HCT116 (cell line): Measurements from ENCODE around the gene ATF6B. TPM values are rescaled to one million over a fixed set of nuclear protein-coding genes. Genes with fewer than 3 reads are reported as not detected.

Experiments used
- ATAC-seq: fragments of 200-7000 bp; cut with Tn5 transposase; 2 replicates; pipeline ENCODE4 v1.9.1; 2020; ENCODE audit warnings: mild to moderate bottlenecking, moderate library complexity
- BruUV-seq: library from RNA; stranded (reverse); fragments of 400-500 nt; replicated peaks from 2 replicates; lab custom pipeline; 2021; lab: Mats Ljungman, UMichigan
- CTCF ChIA-PET: fragments of 300-600 bp; sonication (Branson Sonifier 250); formaldehyde crosslinking; loops from one replicate; lab custom pipeline; 2021; ENCODE audit warnings: antibody characterized with exemption; lab: Charles Lee
- POLR2A ChIA-PET: fragments of 300-600, 350-600 bp; sonication (Branson Sonifier 250); formaldehyde crosslinking; loops from one replicate; lab custom pipeline; 2021; ENCODE audit warnings: antibody characterized with exemption; lab: Charles Lee
- RAD21 ChIA-PET, 2 experiments: fragments of 300-600 bp; sonication (Branson Sonifier 250); formaldehyde crosslinking; loops; one replicate each; lab custom pipeline; 2023; ENCODE audit warnings: low total read pairs in 2 of 2; ENCODE audit not compliant: uncharacterized antibody in 2 of 2, unreplicated experiment in 2 of 2, low non-redundant PET in 1 of 2; lab: Charles Lee
- DNase-seq: peaks from one replicate; pipeline ENCODE4 v3.0.0-alpha.2; 2010; ENCODE audit warnings: low read depth, low spot score
- H2AFZ ChIP-seq: fragments of 200-600 bp; shearing (Covaris generic), sonication (generic); 2 replicates; pipeline ENCODE4 v1.6.1; 2017; ENCODE audit warnings: low read depth, mixed run types, mixed read lengths, antibody characterized with exemption, low read length; ENCODE audit not compliant: poor library complexity, severe bottlenecking
- H3K27ac ChIP-seq: 2 replicates; pipeline ENCODE4 v1.5.1; 2012; ENCODE audit warnings: low read depth, low read length
- H3K27me3 ChIP-seq: fragments of 200-600 bp; sonication (generic); 2 replicates; pipeline ENCODE4 v1.6.1; 2016; ENCODE audit warnings: mixed run types, low read length, mixed read lengths; ENCODE audit not compliant: insufficient read depth
- H3K36me3 ChIP-seq, 2 experiments: fragments of 200-500 bp in 1 of 2; fragments of 200-600 bp in 1 of 2; sonication (Bioruptor generic) in 1 of 2; sonication (generic) in 1 of 2; 2 replicates each; pipeline versions ENCODE4 v1.5.1 to v1.6.1; 2014 to 2016; ENCODE audit warnings: low read length in 2 of 2, inconsistent platforms in 1 of 2, mixed read lengths in 1 of 2, mixed run types in 1 of 2; ENCODE audit not compliant: insufficient read depth in 2 of 2, control insufficient read depth in 1 of 2
- H3K4me1 ChIP-seq, 2 experiments: fragments of 200-600 bp in 1 of 2; sonication (generic) in 1 of 2; 2 replicates each; pipeline versions ENCODE4 v1.5.1 to v1.6.1; 2012 to 2017; ENCODE audit warnings: low read length in 2 of 2, inconsistent platforms in 1 of 2, mild to moderate bottlenecking in 1 of 2, mixed read lengths in 1 of 2, mixed run types in 1 of 2, moderate library complexity in 1 of 2; ENCODE audit not compliant: insufficient read depth in 2 of 2, control insufficient read depth in 1 of 2
- H3K4me2 ChIP-seq: fragments of 200-600 bp; sonication (generic); 2 replicates; pipeline ENCODE4 v1.6.1; 2017; ENCODE audit warnings: mixed run types, low read length, mixed read lengths
- H3K4me3 ChIP-seq, 2 experiments: fragments of 200-600 bp in 1 of 2; sonication (generic) in 1 of 2; replicated peaks in 1 of 2; 2 replicates each; pipeline ENCODE4 v1.5.1; 2011 to 2016; ENCODE audit warnings: low read length in 2 of 2, control low read depth in 1 of 2, low read depth in 1 of 2, mild to moderate bottlenecking in 1 of 2, mixed read lengths in 1 of 2, mixed run types in 1 of 2
- H3K79me2 ChIP-seq: fragments of 200-600 bp; sonication (generic); 2 replicates; pipeline ENCODE4 v1.6.1; 2017; ENCODE audit warnings: mild to moderate bottlenecking, mixed run types, low read length, moderate library complexity, mixed read lengths; ENCODE audit not compliant: insufficient read depth
- H3K9ac ChIP-seq: fragments of 200-600 bp; sonication (generic); 2 replicates; pipeline ENCODE4 v1.6.1; 2016; ENCODE audit warnings: low read length, mixed read lengths
- H3K9me2 ChIP-seq: fragments of 200-600 bp; sonication (generic), shearing (Covaris generic); 2 replicates; pipeline ENCODE4 v1.6.1; 2017; ENCODE audit warnings: mixed run types, mild to moderate bottlenecking, moderate library complexity; ENCODE audit not compliant: insufficient read depth
- H3K9me3 ChIP-seq, 2 experiments: fragments of 200-500 bp in 1 of 2; fragments of 200-600 bp in 1 of 2; sonication (Bioruptor generic) in 1 of 2; sonication (generic) in 1 of 2; 2 replicates each; pipeline ENCODE4 v1.6.1; 2014 to 2017; ENCODE audit warnings: low read length in 2 of 2, mixed read lengths in 2 of 2, inconsistent platforms in 1 of 2, low read depth in 1 of 2, mild to moderate bottlenecking in 1 of 2, mixed run types in 1 of 2, moderate library complexity in 1 of 2; ENCODE audit not compliant: control insufficient read depth in 1 of 2, insufficient read depth in 1 of 2
- H4K20me1 ChIP-seq: fragments of 200-600 bp; sonication (generic), shearing (Covaris generic); 2 replicates; pipeline ENCODE4 v1.6.1; 2017; ENCODE audit warnings: mixed run types, mild to moderate bottlenecking, moderate library complexity; ENCODE audit not compliant: insufficient read depth
- ATF3 ChIP-seq: IDR thresholded peaks from 2 replicates; pipeline ENCODE4 v1.6.1; 2012
- CBX3 ChIP-seq: IDR thresholded peaks from 2 replicates; pipeline ENCODE4 v1.6.1; 2012; ENCODE audit warnings: low read depth
- CEBPB ChIP-seq: IDR thresholded peaks from 2 replicates; pipeline ENCODE4 v1.6.1; 2012; ENCODE audit warnings: low read depth
- CTCF ChIP-seq, 3 experiments: fragments of 200-600 bp in 1 of 3; sonication (generic) in 1 of 3; IDR thresholded peaks in 2 of 3; conservative IDR thresholded peaks in 1 of 3; 2 replicates each; pipeline ENCODE4 v1.5.1; 2012 to 2017; ENCODE audit warnings: low read depth in 2 of 3, low read length in 2 of 3, antibody characterized with exemption in 1 of 3, borderline replicate concordance in 1 of 3, control low read depth in 1 of 3, mild to moderate bottlenecking in 1 of 3, mixed read lengths in 1 of 3, mixed run types in 1 of 3, moderate library complexity in 1 of 3; ENCODE audit not compliant: insufficient read depth in 1 of 3
- EGR1 ChIP-seq: IDR thresholded peaks from 2 replicates; pipeline ENCODE4 v1.6.1; 2012; ENCODE audit warnings: low read depth
- EZH2 ChIP-seq: fragments of 200-600 bp; sonication (generic); IDR thresholded peaks from 2 replicates; pipeline ENCODE4 v1.6.1; 2017; ENCODE audit warnings: antibody characterized with exemption, mixed run types
- EZH2phosphoT487 ChIP-seq: fragments of 200-600 bp; IDR thresholded peaks from 2 replicates; pipeline ENCODE4 v1.6.1; 2018; ENCODE audit warnings: antibody characterized with exemption, borderline replicate concordance
- FOSL1 ChIP-seq: IDR thresholded peaks from 2 replicates; pipeline ENCODE4 v1.6.1; 2012; ENCODE audit warnings: low read depth
- JUND ChIP-seq: IDR thresholded peaks from 2 replicates; pipeline ENCODE4 v1.6.1; 2012
- POLR2A ChIP-seq: IDR thresholded peaks from 2 replicates; pipeline ENCODE4 v1.7.0; 2011; ENCODE audit warnings: borderline replicate concordance; ENCODE audit not compliant: insufficient read depth, insufficient read length; ENCODE audit errors: extremely low read depth
- RAD21 ChIP-seq: IDR thresholded peaks from 2 replicates; pipeline ENCODE4 v1.6.1; 2012; ENCODE audit warnings: low read depth, mild to moderate bottlenecking
- SIN3A ChIP-seq: IDR thresholded peaks from 2 replicates; pipeline ENCODE4 v1.6.1; 2012; ENCODE audit warnings: low read depth
- SP1 ChIP-seq: IDR thresholded peaks from 2 replicates; pipeline ENCODE4 v1.6.1; 2012; ENCODE audit warnings: low read depth
- SRF ChIP-seq: IDR thresholded peaks from 2 replicates; pipeline ENCODE4 v1.6.1; 2012; ENCODE audit warnings: low read depth
- TCF7L2 ChIP-seq: IDR thresholded peaks from 2 replicates; pipeline ENCODE4 v1.7.0; 2011; ENCODE audit warnings: borderline replicate concordance, inconsistent platforms; ENCODE audit not compliant: insufficient read depth, insufficient read length; ENCODE audit errors: extremely low read depth
- YY1 ChIP-seq: IDR thresholded peaks from 2 replicates; pipeline ENCODE4 v1.6.1; 2011; ENCODE audit warnings: low read length, low read depth, moderate library complexity, mild to moderate bottlenecking; ENCODE audit not compliant: insufficient replicate concordance; ENCODE audit errors: extremely low read depth
- ZBTB33 ChIP-seq: IDR thresholded peaks from 2 replicates; pipeline ENCODE4 v1.6.1; 2011; ENCODE audit warnings: mild to moderate bottlenecking, low read length, moderate library complexity; ENCODE audit not compliant: insufficient replicate concordance; ENCODE audit errors: extremely low read depth
- ZNF274 ChIP-seq: fragments of 200-500 bp; sonication (Bioruptor generic); IDR thresholded peaks from 2 replicates; pipeline ENCODE4 v1.6.1; 2014; ENCODE audit warnings: mild to moderate bottlenecking, low read depth, low read length, inconsistent platforms
- intact Hi-C: fragments of 100-400 bp; cut with micrococcal nuclease; formaldehyde crosslinking; loops from 2 replicates; pipeline ENCODE4 v1.10.0; 2022
- total RNA-seq: library from RNA; stranded (reverse); gene quantifications from one replicate; pipeline ENCODE4 v1.2.1, GENCODE V29; 2021; ENCODE audit not compliant: unreplicated experiment

The ATF6B gene
- total RNA-seq, 1 experiment from 2014 or later, result 63.9 TPM

DNA sequence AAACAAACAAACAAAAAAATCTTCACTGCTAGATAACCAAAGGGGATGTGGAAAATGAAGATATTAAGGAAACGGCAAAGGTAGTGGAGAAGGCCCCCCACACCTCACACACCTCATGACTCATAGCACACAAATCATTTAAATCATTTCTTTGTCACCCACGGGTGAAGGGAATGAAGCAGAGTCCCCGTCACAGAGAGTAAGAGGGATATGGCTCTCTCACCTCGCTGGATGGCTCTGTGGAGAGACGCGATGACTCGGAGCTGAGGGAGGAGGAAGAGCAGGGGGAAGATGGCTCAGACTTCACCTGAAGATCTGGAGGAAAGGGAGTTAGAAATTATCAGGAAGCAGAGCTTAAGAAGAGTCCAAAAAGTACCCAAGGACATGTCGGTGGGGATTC is 1.2 kb downstream of the ATF6B start (continued):
- TF ChIP-seq EZH2phosphoT487, result no peak
- no peak for TF ChIP-seq YY1
- no peak for TF ChIP-seq FOSL1
- no peak for TF ChIP-seq EZH2
- no peak for TF ChIP-seq ZBTB33
- TF ChIP-seq, all 23 proteins: peak for 0

DNA sequence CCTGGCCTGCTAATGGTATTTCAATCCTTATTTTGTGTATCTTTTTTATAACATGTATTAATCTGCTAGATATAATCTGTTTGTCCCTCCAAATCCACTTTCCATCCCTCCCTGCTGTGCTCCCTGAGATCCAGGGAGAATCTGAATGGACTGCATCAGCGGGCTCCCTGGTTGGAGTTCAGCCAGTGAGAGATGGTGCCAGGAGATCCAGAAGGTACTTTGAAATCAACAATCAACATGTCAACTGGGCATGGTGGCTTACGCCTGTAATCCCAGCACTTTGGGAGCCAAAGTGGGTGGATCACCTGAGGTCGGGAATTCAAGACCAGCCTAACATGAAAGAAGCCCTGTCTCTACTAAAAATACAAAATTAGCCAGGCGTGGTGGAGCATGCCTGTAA is 4.4 kb downstream of the ATF6B start:
- ATAC-seq, result no peak
- Histone ChIP-seq H3K9ac (no peak overlapping the region), H4K20me1 (no peaks in the 10 kb centered on the region), H3K9me2 (no peaks in the 10 kb centered on the region), H3K27ac (no peak overlapping the region), H3K9me3 (no peaks in the 10 kb centered on the region), H3K4me2 (no peak overlapping the region), H3K79me2 (peaks cover 16% of the 10 kb centered on the region; the same call in 1 of the 2 replicates), H3K4me3 (no peak overlapping the region), H3K27me3 (no peaks in the 10 kb centered on the region), H3K36me3 (peaks cover 8 to 9% of the 10 kb centered on the region in 2 experiments), H2AFZ (no peak overlapping the region), H3K4me1 (peaks cover 12 to 23% of the 10 kb centered on the region in 2 experiments)
- POLR2A ChIA-PET, result no interaction called here
- RAD21 ChIA-PET, result no interaction called here
- intact Hi-C loops, result no loop called here
- BruUV-seq, result no TSS peak
- no peak for DNase-seq
- CTCF ChIA-PET, result no interaction called here
- TF ChIP-seq RAD21 (no peak), EGR1 (no peak), SIN3A (no peak), JUND (no peak), SRF (no peak), FOSL1 (no peak), SP1 (no peak), ATF3 (no peak), CTCF (IDR thresholded peaks at IDR 0.05 in 2 of 3, conservative IDR thresholded peaks at IDR 0.05 in 1 of 3; ENCODE audit: borderline replicate concordance in 1 of 3, insufficient read depth in 1 of 3, low read depth in 2 of 3, low read length in 2 of 3) (no peak), EZH2phosphoT487 (no peak), CEBPB (no peak), CBX3 (no peak), ZNF274 (no peak), EZH2 (no peak), POLR2A (no peak), ZBTB33 (no peak), TCF7L2 (no peak)
